DMS53 treated with DMSO at 0.1 percent for 48 hours (cell line): Measurements from ENCODE around the gene CHST13.

ENCODE experiments used
- DNase-seq: peaks from one replicate; lab custom pipeline; 2025; ENCODE audit not compliant: unreplicated experiment; lab: John Stamatoyannopoulos, UW

Gene CHST13

GRCh38 chr3:126487151-126487771 lies 36.7 kb upstream of the CHST13 start:
- DNase-seq = no peak

- DNase-seq = no peak
Observed at GRCh38 chr3:126488185-126488584, 35.8 kb upstream of the CHST13 start.

GRCh38 chr3:126488886-126489569 lies 34.9 kb upstream of the CHST13 start:
- no peak for DNase-seq

- no peak for DNase-seq
Observed at GRCh38 chr3:126490619-126491018, 33.3 kb upstream of the CHST13 start.

GRCh38 chr3:126491221-126492013 lies 32.5 kb upstream of the CHST13 start:
- DNase-seq = no peak

GRCh38 chr3:126493051-126493450 lies 30.9 kb upstream of the CHST13 start:
- no peak for DNase-seq

GRCh38 chr3:126493739-126494138 lies 30.2 kb upstream of the CHST13 start:
- no peak for DNase-seq

- DNase-seq = no peak
Observed at GRCh38 chr3:126494204-126494969, 29.6 kb upstream of the CHST13 start.

- DNase-seq = no peak
Observed at GRCh38 chr3:126494970-126495230, 29.1 kb upstream of the CHST13 start.

GRCh38 chr3:126495786-126496185 lies 28.2 kb upstream of the CHST13 start:
- DNase-seq = no peak

GRCh38 chr3:126496894-126497850 lies 26.8 kb upstream of the CHST13 start:
- no peak for DNase-seq

- DNase-seq = no peak
Observed at GRCh38 chr3:126497956-126498355, 26.0 kb upstream of the CHST13 start.

- DNase-seq = no peak
Observed at GRCh38 chr3:126498461-126498860, 25.5 kb upstream of the CHST13 start.

GRCh38 chr3:126498929-126499328 lies 25.0 kb upstream of the CHST13 start:
- DNase-seq = no peak

- DNase-seq = no peak
Observed at GRCh38 chr3:126499401-126499800, 24.6 kb upstream of the CHST13 start.

- DNase-seq = no peak
Observed at GRCh38 chr3:126500016-126500415, 23.9 kb upstream of the CHST13 start.

GRCh38 chr3:126501054-126501453 lies 22.9 kb upstream of the CHST13 start:
- DNase-seq = no peak

- no peak for DNase-seq
Observed at GRCh38 chr3:126501736-126502135, 22.2 kb upstream of the CHST13 start.

GRCh38 chr3:126502656-126503055 lies 21.3 kb upstream of the CHST13 start:
- DNase-seq = no peak

GRCh38 chr3:126503701-126504100 lies 20.3 kb upstream of the CHST13 start:
- DNase-seq = no peak
